GM23248 (cell line): ENCODE results near the gene RPL27A.

Experiments
- EZH2 ChIP-seq: fragments of 200-600 bp; sonication (generic); IDR thresholded peaks from 2 replicates; pipeline ENCODE4 v1.6.1; 2018; ENCODE audit warnings: antibody characterized with exemption, mild to moderate bottlenecking; ENCODE audit not compliant: insufficient read depth, poor library complexity, severe bottlenecking
- EZH2phosphoT487 ChIP-seq: fragments of 200-600 bp; sonication (generic); IDR thresholded peaks from 2 replicates; pipeline ENCODE4 v1.6.1; 2018; ENCODE audit warnings: antibody characterized with exemption, moderate library complexity, mild to moderate bottlenecking, low read depth; ENCODE audit not compliant: insufficient read depth

DNA sequence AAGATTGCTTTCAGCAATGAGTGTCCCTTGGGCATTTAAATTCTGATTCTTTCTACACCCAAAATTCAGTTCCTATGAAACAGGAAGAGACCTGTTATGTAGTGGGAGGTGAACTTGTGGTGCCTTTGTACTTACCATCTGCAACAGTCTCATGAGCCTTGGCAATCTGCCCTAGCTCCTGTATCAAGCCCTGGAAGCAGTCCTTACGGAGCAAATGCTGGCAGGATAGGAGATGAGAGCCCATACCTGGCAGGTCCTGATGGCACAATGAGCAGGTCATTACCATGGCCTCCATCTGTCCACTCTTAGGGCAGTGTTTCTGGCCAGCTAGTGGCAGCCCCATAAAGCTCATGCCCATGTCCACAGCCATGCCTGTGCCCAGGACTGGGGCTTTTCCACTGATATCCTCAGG lies 10.9 kb upstream of the RPL27A start:
- TF ChIP-seq EZH2, result no peak
- no peak for TF ChIP-seq EZH2phosphoT487
